Skeletal muscle satellite cell (primary cell): ENCODE data around the gene IFFO2.
A peak's percentile ranks its signal among the peaks of the same experiment; 100 is the strongest.

Source experiments
- H3K27me3 ChIP-seq: 2 replicates; pipeline ENCODE4 v1.7.0; 2013; ENCODE audit warnings: low read length; ENCODE audit not compliant: control insufficient read depth, insufficient read depth
- H3K36me3 ChIP-seq: 2 replicates; pipeline ENCODE4 v1.7.0; 2013; ENCODE audit warnings: mild to moderate bottlenecking, control low read depth, low read length; ENCODE audit not compliant: insufficient read depth
- H3K4me1 ChIP-seq: 2 replicates; pipeline ENCODE4 v1.7.0; 2013; ENCODE audit warnings: low read length; ENCODE audit not compliant: control insufficient read depth, insufficient read depth
- H3K4me2 ChIP-seq: 2 replicates; pipeline ENCODE4 v1.7.0; 2013; ENCODE audit warnings: mild to moderate bottlenecking, low read length
- H3K4me3 ChIP-seq: 2 replicates; pipeline ENCODE4 v1.7.0; 2013; ENCODE audit warnings: low read length
- H3K9ac ChIP-seq: 2 replicates; pipeline ENCODE4 v1.7.0; 2013; ENCODE audit warnings: mild to moderate bottlenecking, low read depth, low read length, moderate library complexity
- H3K9me3 ChIP-seq: replicated peaks from 2 replicates; pipeline ENCODE4 v1.7.0; 2013; ENCODE audit warnings: mild to moderate bottlenecking, control low read depth, low read length

IFFO2 gene

DNA sequence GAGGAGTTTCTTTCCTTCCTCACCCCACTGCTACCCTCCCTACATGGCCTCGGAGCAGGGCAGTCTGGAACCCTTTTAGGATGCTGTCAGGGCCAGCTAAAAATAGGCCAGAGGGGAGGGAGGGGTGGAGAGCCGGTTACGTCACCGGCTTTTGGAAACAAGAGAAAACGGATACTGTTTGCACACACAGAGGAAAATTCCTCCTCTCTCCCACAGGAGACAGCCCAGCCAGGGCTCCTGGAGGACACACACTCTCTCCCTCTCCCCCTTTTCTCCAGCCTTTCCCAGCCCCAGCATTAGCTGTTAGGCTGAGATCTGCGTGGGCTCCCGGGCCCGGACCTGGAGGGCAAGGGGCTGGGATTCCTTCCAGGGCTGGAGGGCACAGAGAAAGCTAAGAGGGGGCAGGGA, 34.2 kb downstream of the IFFO2 start:
- peak overlapping the region; percentile 58 for H3K9ac ChIP-seq
- no peaks in the 10 kb centered on the region for H3K9me3 ChIP-seq
- peak overlapping the region; percentile 40 for H3K4me3 ChIP-seq
- no peaks in the 10 kb centered on the region for H3K36me3 ChIP-seq
- peaks cover 48% of the 10 kb centered on the region for H3K4me1 ChIP-seq
- no peaks in the 10 kb centered on the region for H3K27me3 ChIP-seq
- H3K4me2 ChIP-seq: peak overlapping the region; percentile 78

GRCh38 chr1:18921516-18922251, 34.8 kb downstream of the IFFO2 start:
- Histone ChIP-seq H3K4me1 (peaks cover 42% of the 10 kb centered on the region), H3K36me3 (no peaks in the 10 kb centered on the region), H3K4me3 (no peak overlapping the region), H3K9ac (peak overlapping the region; percentile 58), H3K27me3 (no peaks in the 10 kb centered on the region), H3K9me3 (no peaks in the 10 kb centered on the region), H3K4me2 (peak overlapping the region; percentile 78)

DNA sequence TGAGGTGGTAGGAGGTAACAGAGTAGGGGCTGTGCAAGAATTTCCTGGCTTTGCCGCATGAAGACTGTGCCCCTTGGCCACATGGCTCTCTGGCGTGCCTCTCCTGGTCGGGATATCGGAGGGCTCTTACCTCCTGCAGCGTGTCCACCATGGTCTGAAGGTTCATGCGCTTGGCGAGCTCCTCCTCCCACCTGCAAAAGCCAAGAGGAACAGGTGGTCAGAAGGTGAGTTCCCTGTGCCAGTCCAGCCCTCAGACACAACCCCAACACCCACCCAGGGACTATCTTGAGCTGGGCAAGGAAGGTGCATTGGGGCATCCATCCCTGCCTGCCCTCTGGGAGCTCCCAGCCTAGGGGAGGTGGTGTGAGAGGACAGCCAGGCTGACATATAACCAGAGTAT, 35.5 kb downstream of the IFFO2 start:
- H3K9ac ChIP-seq: no peak overlapping the region
- no peak overlapping the region for H3K4me3 ChIP-seq
- H3K4me2 ChIP-seq: no peak overlapping the region
- no peaks in the 10 kb centered on the region for H3K9me3 ChIP-seq
- peaks cover 35% of the 10 kb centered on the region for H3K4me1 ChIP-seq
- no peaks in the 10 kb centered on the region for H3K27me3 ChIP-seq
- H3K36me3 ChIP-seq: no peaks in the 10 kb centered on the region

DNA sequence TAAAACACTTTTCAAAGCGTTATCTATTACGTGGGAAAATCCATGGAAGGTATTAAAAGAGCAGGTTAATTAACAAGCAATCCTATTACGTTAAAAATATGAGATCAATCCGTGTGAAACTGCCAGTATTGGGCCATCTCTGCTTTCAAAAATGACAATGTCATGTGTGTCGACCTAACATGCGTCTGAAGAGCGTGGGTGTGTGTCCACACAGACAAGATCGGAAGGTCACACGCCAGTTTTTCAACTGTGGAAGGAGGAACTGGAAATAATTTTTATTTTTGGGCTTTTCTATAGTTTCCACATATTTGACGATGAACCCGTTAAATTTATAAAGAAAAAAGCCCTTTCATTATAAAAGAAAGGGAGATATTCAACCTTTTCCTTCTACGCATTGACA, 36.5 kb downstream of the IFFO2 start:
- Histone ChIP-seq H3K9ac (no peak overlapping the region), H3K4me1 (peaks cover 34% of the 10 kb centered on the region), H3K4me3 (no peak overlapping the region), H3K27me3 (no peaks in the 10 kb centered on the region), H3K36me3 (no peaks in the 10 kb centered on the region), H3K4me2 (no peak overlapping the region), H3K9me3 (no peaks in the 10 kb centered on the region)

- Histone ChIP-seq H3K36me3 (no peaks in the 10 kb centered on the region), H3K4me2 (no peak overlapping the region), H3K9ac (no peak overlapping the region), H3K9me3 (no peaks in the 10 kb centered on the region), H3K4me1 (peaks cover 28% of the 10 kb centered on the region), H3K27me3 (no peaks in the 10 kb centered on the region), H3K4me3 (no peak overlapping the region)
Measured at GRCh38 chr1:18919197-18919905, 37.1 kb downstream of the IFFO2 start.

- Histone ChIP-seq H3K9me3 (no peaks in the 10 kb centered on the region), H3K36me3 (no peaks in the 10 kb centered on the region), H3K4me1 (peaks cover 21% of the 10 kb centered on the region), H3K4me3 (no peak overlapping the region), H3K27me3 (no peaks in the 10 kb centered on the region), H3K9ac (no peak overlapping the region), H3K4me2 (no peak overlapping the region)
Measured at GRCh38 chr1:18918417-18918816, 38.1 kb downstream of the IFFO2 start.

GRCh38 chr1:18917071-18917799, 39.2 kb downstream of the IFFO2 start:
- Histone ChIP-seq H3K4me3 (no peak overlapping the region), H3K4me1 (peaks cover 12% of the 10 kb centered on the region), H3K36me3 (no peaks in the 10 kb centered on the region), H3K27me3 (no peaks in the 10 kb centered on the region), H3K9me3 (no peaks in the 10 kb centered on the region), H3K4me2 (no peak overlapping the region), H3K9ac (no peak overlapping the region)

GRCh38 chr1:18915341-18915740, 41.1 kb downstream of the IFFO2 start:
- H3K4me2 ChIP-seq: no peak overlapping the region
- H3K4me3 ChIP-seq: no peak overlapping the region
- no peaks in the 10 kb centered on the region for H3K9me3 ChIP-seq
- peaks cover 5% of the 10 kb centered on the region for H3K4me1 ChIP-seq
- H3K9ac ChIP-seq: no peak overlapping the region
- peaks cover 12% of the 10 kb centered on the region for H3K36me3 ChIP-seq
- H3K27me3 ChIP-seq: no peaks in the 10 kb centered on the region

GRCh38 chr1:18913065-18913835, 43.2 kb downstream of the IFFO2 start:
- H3K4me2 ChIP-seq: peak overlapping the region; percentile 46
- peaks cover 22% of the 10 kb centered on the region for H3K36me3 ChIP-seq
- H3K4me3 ChIP-seq: no peak overlapping the region
- H3K4me1 ChIP-seq: peaks cover 5% of the 10 kb centered on the region
- H3K27me3 ChIP-seq: no peaks in the 10 kb centered on the region
- H3K9ac ChIP-seq: peak overlapping the region; percentile 61
- H3K9me3 ChIP-seq: no peaks in the 10 kb centered on the region

GRCh38 chr1:18912550-18912949, 43.9 kb downstream of the IFFO2 start:
- peaks cover 29% of the 10 kb centered on the region for H3K36me3 ChIP-seq

More at GRCh38 chr1:18912550-18912949, 43.9 kb downstream of the IFFO2 start:
- H3K27me3 ChIP-seq: no peaks in the 10 kb centered on the region
- no peak overlapping the region for H3K4me2 ChIP-seq
- H3K9ac ChIP-seq: no peak overlapping the region
- no peaks in the 10 kb centered on the region for H3K9me3 ChIP-seq
- no peak overlapping the region for H3K4me3 ChIP-seq
- H3K4me1 ChIP-seq: peaks cover 9% of the 10 kb centered on the region
